ENCODE results near the gene CNIH2.

CNIH2 gene

GRCh38 chr11:66333220-66333877 lies 55.4 kb downstream of the CNIH2 start:
- DNase-seq, result no peak
